Activated CD4-positive, alpha-beta T cell treated with anti-CD3 and anti-CD28 coated beads, Interleukin-2, amount 10 ng/mL, durations not matched to agents 7 days and 5 days (primary cell): Measurements from ENCODE around the gene AKAP8L. TPM values are rescaled to one million over a fixed set of nuclear protein-coding genes. Genes with fewer than 3 reads are reported as not detected.
"Not testable (repeated sequence)": the region's sequence is repeated elsewhere in the genome, so short reads cannot be mapped to it uniquely, and the experiment has no call there.

Source experiments
- CTCF ChIA-PET: fragments of 350-600 bp; sonication (Branson Sonifier 250); formaldehyde crosslinking; loops from one replicate; lab custom pipeline; 2021; ENCODE audit warnings: antibody characterized with exemption; lab: Charles Lee
- POLR2A ChIA-PET: fragments of 350-600 bp; sonication (Branson Sonifier 250); formaldehyde crosslinking; loops from one replicate; lab custom pipeline; 2021; ENCODE audit warnings: antibody characterized with exemption; lab: Charles Lee
- DNase-seq: peaks from one replicate; pipeline ENCODE4 v3.0.0-alpha.2; 2020
- H3K27ac Mint-ChIP-seq: one replicate; pipeline ENCODE4 v1.8.0; 2021; ENCODE audit warnings: mild to moderate bottlenecking, moderate library complexity, mixed read lengths
- H3K27me3 Mint-ChIP-seq: one replicate; pipeline ENCODE4 v1.8.0; 2021; ENCODE audit warnings: mixed read lengths
- H3K36me3 Mint-ChIP-seq: one replicate; pipeline ENCODE4 v1.8.0; 2021; ENCODE audit warnings: low read depth, mixed read lengths
- H3K4me1 Mint-ChIP-seq: one replicate; pipeline ENCODE4 v1.8.0; 2021; ENCODE audit warnings: mixed read lengths
- H3K4me3 Mint-ChIP-seq: one replicate; pipeline ENCODE4 v1.8.0; 2021; ENCODE audit warnings: mild to moderate bottlenecking, moderate library complexity, mixed read lengths
- H3K9me3 Mint-ChIP-seq: one replicate; pipeline ENCODE4 v1.8.0; 2021; ENCODE audit warnings: mixed read lengths
- total RNA-seq, 2 experiments: library from RNA; stranded (reverse); gene quantifications; one replicate each; pipeline ENCODE4 v1.2.3, GENCODE V29; 2021

Gene AKAP8L
- total RNA-seq, 2 experiments from 2014 or later = 84.3 to 96.7 TPM

GRCh38 chr19:15419413-15420025, 731 bp upstream of the AKAP8L start:
- Mint-ChIP-seq H3K27ac (peak overlapping the region; percentile 39), H3K36me3 (peaks cover 44% of the 10 kb centered on the region), H3K4me1 (peaks cover 38% of the 10 kb centered on the region), H3K4me3 (peak overlapping the region; percentile 98), H3K27me3 (no peaks in the 10 kb centered on the region), H3K9me3 (no peaks in the 10 kb centered on the region)
- POLR2A ChIA-PET = interaction anchor here (0.9 to 2.1 kb wide), 6 partner anchors 40 to 137 kb away, joined by 3 to 11 read pairs (median 4); partner anchors contain the start of gene AKAP8
- CTCF ChIA-PET = interaction anchor here (0.6 to 4.5 kb wide), 42 partner anchors 9 to 1671 kb away, joined by 3 to 108 read pairs (median 6); partner anchors contain the start of genes AKAP8 and BRD4
- no peak for DNase-seq

DNA sequence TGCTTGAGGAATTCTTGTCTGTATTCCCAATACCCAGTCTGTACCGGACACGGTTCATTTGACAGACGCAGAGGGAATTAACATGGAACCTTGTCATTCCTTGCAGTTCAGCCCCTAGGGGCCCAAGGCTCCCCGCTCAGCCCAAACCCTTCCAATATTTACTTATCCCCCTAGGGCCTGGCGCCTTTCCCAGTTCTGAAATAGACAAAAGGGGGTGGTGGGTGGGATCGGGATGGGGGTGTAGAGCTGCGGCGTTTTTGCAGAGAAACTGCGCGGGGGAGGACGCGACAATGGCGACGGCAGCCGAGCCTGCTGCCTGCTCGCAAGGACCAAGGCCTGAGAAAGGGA, 583 bp downstream of the AKAP8L start:
- Mint-ChIP-seq H3K4me3 (peak overlapping the region; percentile 98), H3K36me3 (peaks cover 34% of the 10 kb centered on the region)
- CTCF ChIA-PET = interaction anchor here (0.8 to 4.5 kb wide), 21 partner anchors 8 to 241 kb away, joined by 3 to 108 read pairs (median 6); partner anchors contain the start of genes AKAP8 and WIZ

GRCh38 chr19:15417699-15418098, 1.1 kb downstream of the AKAP8L start:
- Mint-ChIP-seq H3K9me3 (no peaks in the 10 kb centered on the region), H3K4me3 (peak overlapping the region; percentile 98), H3K4me1 (peaks cover 47% of the 10 kb centered on the region), H3K36me3 (peaks cover 29% of the 10 kb centered on the region), H3K27me3 (no peaks in the 10 kb centered on the region), H3K27ac (peak overlapping the region; percentile 99)
- CTCF ChIA-PET = interaction anchor here (0.6 to 1.5 kb wide), 3 partner anchors 10 to 143 kb away, joined by 3 read pairs; no protein-coding TSS in a partner anchor
- POLR2A ChIA-PET = interaction anchor here (0.6 kb wide), 1 partner anchor 8 kb away, joined by 4 read pairs; no protein-coding TSS in a partner anchor
- no peak for DNase-seq

More for the DNA sequence above, 583 bp downstream of the AKAP8L start:
- Mint-ChIP-seq H3K9me3 (no peaks in the 10 kb centered on the region), H3K27ac (peak overlapping the region; percentile 99), H3K4me1 (peaks cover 42% of the 10 kb centered on the region), H3K27me3 (no peaks in the 10 kb centered on the region)
- POLR2A ChIA-PET = interaction anchor here (0.6 to 2.1 kb wide), 4 partner anchors 9 to 138 kb away, joined by 3 to 11 read pairs (median 8); partner anchors contain the start of gene AKAP8
- no peak for DNase-seq

DNA sequence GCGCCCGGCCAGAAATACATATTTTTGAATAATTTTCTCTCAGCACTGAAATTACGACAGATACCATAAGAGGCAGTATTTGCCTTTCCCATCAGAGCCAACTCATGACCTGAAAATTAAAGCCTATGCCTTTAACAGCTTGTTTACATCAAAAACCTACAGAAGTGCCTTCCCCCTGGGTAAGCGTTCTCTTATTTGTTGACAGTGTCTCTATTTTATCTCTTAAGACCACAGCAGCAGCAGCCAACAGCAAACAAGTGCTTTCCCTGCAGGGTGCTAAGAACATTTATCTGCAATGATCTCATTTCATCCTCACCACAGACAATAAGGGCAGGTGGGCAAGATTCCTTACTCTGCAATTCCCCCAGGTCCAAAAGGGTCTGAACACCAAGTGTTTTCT, 6.0 kb downstream of the AKAP8L start:
- ChIA-PET CTCF (interaction anchor here (1.2 to 1.8 kb wide), 3 partner anchors 33 to 144 kb away, joined by 3 to 5 read pairs (median 4); partner anchors contain the start of gene AKAP8), POLR2A (no interaction called here)
- H3K27me3 Mint-ChIP-seq = no peaks in the 10 kb centered on the region
- H3K36me3 Mint-ChIP-seq = peaks cover 24% of the 10 kb centered on the region
- H3K4me1 Mint-ChIP-seq = peaks cover 39% of the 10 kb centered on the region
- peak overlapping the region; percentile 6 for H3K27ac Mint-ChIP-seq
- no peaks in the 10 kb centered on the region for H3K9me3 Mint-ChIP-seq
- H3K4me3 Mint-ChIP-seq = no peak overlapping the region
- DNase-seq = no peak

DNA sequence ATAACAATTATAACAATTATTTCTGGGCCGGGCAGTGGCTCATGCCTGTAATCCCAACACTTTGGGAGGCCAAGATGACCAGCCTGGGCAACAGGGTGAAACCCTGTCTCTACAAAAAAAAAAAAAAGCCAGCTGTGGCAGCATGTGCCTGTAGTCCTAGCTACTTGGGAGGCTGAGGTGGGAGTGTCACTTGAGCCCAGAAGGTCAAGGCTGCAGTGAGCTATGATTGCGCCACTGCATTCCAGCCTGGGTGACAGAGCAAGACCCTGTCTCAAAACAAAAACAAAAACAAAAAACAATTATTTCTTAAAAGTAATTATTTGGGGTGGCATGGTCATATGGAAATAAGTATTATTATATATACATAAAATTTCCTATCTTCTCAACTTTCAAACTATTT, 7.4 kb downstream of the AKAP8L start:
- peaks cover 26% of the 10 kb centered on the region for H3K4me1 Mint-ChIP-seq
- H3K27ac Mint-ChIP-seq, H3K27me3 Mint-ChIP-seq, POLR2A ChIA-PET, H3K9me3 Mint-ChIP-seq, DNase-seq, H3K4me3 Mint-ChIP-seq: not testable (repeated sequence)
- peaks cover 20% of the 10 kb centered on the region for H3K36me3 Mint-ChIP-seq
- CTCF ChIA-PET = interaction anchor here (2.5 kb wide), 1 partner anchor 13 kb away, joined by 6 read pairs; no protein-coding TSS in a partner anchor

GRCh38 chr19:15404780-15405211, 14.0 kb downstream of the AKAP8L start:
- Mint-ChIP-seq H3K4me3 (no peak overlapping the region), H3K27me3 (no peaks in the 10 kb centered on the region), H3K4me1 (peaks cover 12% of the 10 kb centered on the region), H3K36me3 (peaks cover 19% of the 10 kb centered on the region), H3K9me3 (no peaks in the 10 kb centered on the region), H3K27ac (peak overlapping the region; percentile 27)
- CTCF ChIA-PET = interaction anchor here (0.6 to 3.0 kb wide), 3 partner anchors 9 to 25 kb away, joined by 3 to 10 read pairs (median 3); partner anchors contain the start of genes AKAP8 and AKAP8L
- POLR2A ChIA-PET = no interaction called here
- no peak for DNase-seq

DNA sequence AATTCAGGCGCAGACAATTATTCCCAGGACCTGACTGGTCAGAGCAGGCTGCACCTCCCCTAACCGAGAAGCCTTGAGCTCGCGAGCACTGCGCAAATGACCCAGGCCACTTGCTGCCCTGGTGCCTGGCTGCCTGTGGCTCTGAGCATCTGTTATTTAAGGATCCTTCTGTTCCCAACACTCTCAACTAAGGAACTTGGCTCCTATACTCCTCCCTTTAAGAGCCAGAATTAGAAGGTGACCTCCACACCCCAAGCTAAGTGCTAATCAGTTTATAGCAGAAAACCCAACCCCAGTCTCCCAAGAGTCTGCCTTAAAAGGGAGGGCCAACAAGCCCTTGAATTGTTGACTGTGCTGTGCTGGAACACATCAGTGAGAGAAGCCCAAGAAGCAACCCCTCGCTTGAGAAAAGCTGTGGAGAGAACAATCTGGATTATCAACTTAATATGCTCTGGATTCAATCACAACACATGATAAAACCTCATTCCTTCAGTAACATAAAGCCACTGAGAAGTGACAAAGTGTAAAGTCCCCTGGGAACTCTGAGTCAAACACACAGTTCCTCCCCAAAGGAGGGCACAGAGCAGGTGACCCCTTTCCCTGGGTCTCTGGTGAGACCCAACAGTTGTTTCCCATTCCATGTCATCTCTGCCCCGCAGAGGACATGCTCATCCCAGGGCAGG, 14.6 kb downstream of the AKAP8L start:
- Mint-ChIP-seq H3K27me3 (no peaks in the 10 kb centered on the region), H3K9me3 (no peaks in the 10 kb centered on the region), H3K4me1 (peaks cover 12% of the 10 kb centered on the region), H3K4me3 (no peak overlapping the region), H3K36me3 (peaks cover 19% of the 10 kb centered on the region), H3K27ac (peak overlapping the region; percentile 27)
- CTCF ChIA-PET = interaction anchor here (0.6 to 3.0 kb wide), 3 partner anchors 10 to 25 kb away, joined by 3 to 10 read pairs (median 3); partner anchors contain the start of genes AKAP8 and AKAP8L
- POLR2A ChIA-PET = no interaction called here
- no peak for DNase-seq

DNA sequence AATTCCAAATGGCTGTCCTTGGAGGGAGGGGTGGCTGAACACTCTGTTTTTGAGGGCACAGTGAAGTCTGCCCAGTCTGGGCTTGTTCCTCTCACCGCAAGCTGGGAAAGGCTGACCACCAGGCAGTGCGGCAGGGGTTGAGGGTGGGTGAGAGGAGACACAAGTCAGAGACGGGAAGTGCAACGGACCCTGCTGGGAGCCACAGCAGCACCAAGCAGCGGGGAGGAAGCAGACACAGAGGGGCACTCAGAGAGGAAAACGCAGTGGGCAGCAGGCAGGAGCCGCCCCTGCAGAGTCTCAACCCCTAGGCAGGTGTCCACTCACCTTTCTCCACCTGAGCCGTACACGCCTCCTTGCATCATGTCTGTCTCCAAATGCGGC, 15.6 kb downstream of the AKAP8L start:
- peaks cover 15% of the 10 kb centered on the region for H3K36me3 Mint-ChIP-seq
- H3K9me3 Mint-ChIP-seq = no peaks in the 10 kb centered on the region
- DNase-seq = no peak
- H3K27ac Mint-ChIP-seq = no peak overlapping the region
- CTCF ChIA-PET = interaction anchor here (1.7 kb wide), 1 partner anchor 16 kb away, joined by 6 read pairs; the partner anchor contains the start of gene AKAP8L
- POLR2A ChIA-PET = no interaction called here
- peaks cover 9% of the 10 kb centered on the region for H3K4me1 Mint-ChIP-seq
- H3K27me3 Mint-ChIP-seq = no peaks in the 10 kb centered on the region
- no peak overlapping the region for H3K4me3 Mint-ChIP-seq

DNA sequence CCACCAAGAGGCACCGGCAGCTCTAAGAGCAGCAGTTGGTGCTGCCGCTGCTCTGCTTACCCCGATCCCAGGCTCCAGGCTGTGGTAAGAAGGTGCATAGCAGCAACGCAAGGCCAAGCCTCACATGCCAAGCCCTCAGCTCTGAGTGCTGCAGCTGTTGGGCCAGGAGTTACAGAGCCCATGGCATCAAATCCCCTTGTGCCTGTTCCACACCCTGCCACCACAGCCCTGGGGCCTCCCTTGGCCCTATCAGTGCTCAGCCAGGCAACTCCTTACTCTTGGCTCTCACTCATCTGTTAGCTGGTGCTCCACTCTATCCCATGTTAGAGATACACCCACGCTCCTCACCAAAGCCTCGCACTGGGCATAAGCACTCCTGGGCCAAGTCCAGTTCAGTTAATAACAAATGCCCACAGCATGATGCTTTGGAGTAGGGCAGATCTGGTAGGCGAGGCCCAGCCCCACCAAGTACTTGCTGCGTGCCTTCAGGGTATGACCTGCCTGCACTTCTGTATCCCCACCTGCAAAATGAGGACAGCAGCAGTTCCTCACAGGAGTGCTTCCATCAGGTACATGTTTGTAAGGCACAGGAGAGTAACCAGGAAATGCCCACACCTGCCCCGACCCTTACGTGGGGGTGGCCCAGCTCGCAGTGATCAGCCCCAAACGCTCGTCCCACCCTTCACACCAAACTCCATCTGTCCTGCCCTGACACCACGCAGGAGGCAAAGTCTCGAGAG, 16.2 kb downstream of the AKAP8L start:
- Mint-ChIP-seq H3K27me3 (no peaks in the 10 kb centered on the region), H3K4me3 (no peak overlapping the region), H3K27ac (no peak overlapping the region), H3K9me3 (no peaks in the 10 kb centered on the region), H3K36me3 (peaks cover 16% of the 10 kb centered on the region), H3K4me1 (peaks cover 9% of the 10 kb centered on the region)
- ChIA-PET POLR2A (no interaction called here), CTCF (interaction anchor here (1.1 to 1.7 kb wide), 2 partner anchors 14 to 17 kb away, joined by 4 to 6 read pairs; partner anchors contain the start of gene AKAP8L)
- no peak for DNase-seq

GRCh38 chr19:15401397-15401710, 17.4 kb downstream of the AKAP8L start:
- CTCF ChIA-PET = interaction anchor here (1.1 kb wide), 1 partner anchor 15 kb away, joined by 4 read pairs; no protein-coding TSS in a partner anchor
- no peak for DNase-seq
- no peak overlapping the region for H3K27ac Mint-ChIP-seq

DNA sequence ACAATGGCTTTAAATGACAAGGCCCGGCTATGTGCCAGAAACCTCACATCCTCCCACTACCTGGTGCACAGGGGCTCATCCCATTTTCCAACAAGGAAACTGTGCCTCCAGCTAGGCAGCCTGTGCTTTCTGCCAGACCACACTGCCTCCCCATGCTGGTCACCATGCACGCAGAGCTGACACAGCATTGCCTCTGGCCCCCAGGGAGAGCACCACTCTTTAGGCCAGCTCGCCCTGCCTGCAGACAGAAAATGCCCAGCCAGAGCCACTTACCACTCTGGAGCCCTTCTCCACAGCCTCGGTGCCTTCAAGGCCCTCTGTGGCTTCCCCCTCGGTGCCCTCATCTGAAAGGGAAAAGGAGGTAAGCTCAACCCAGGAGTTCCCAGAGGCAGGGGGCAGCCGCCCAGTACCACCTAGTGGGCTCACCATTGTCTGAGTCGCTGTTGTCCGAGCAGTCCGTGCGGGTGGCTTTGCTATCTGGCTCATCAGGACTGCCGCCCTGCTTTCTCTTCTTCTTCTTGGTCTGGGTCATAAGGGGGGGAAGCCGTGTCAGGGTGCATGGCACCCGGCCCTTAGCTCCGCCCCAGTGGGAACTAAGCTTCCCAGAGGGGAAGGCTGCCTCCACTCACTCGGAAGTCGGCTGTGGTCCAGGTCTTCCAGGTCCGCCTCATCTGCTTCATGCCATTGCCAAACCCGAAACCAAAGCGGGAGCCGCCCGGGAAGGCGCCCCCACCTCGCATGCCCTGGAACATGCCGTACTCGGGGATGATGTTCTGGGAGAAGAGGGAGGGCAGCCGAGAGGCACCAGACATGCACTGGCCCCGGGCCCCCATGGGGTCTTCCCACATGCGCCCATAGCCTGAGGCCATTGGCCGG, 18.0 kb downstream of the AKAP8L start:
- ChIA-PET POLR2A (no interaction called here), CTCF (interaction anchor here (0.6 kb wide), 1 partner anchor 164 kb away, joined by 3 read pairs; no protein-coding TSS in a partner anchor)

More at GRCh38 chr19:15401397-15401710, 17.4 kb downstream of the AKAP8L start:
- Mint-ChIP-seq H3K4me1 (peaks cover 7% of the 10 kb centered on the region), H3K27me3 (no peaks in the 10 kb centered on the region), H3K9me3 (no peaks in the 10 kb centered on the region), H3K36me3 (peaks cover 27% of the 10 kb centered on the region), H3K4me3 (no peak overlapping the region)
- POLR2A ChIA-PET = no interaction called here

More for the DNA sequence above, 18.0 kb downstream of the AKAP8L start:
- Mint-ChIP-seq H3K27me3 (no peaks in the 10 kb centered on the region), H3K27ac (no peak overlapping the region), H3K36me3 (peaks cover 32% of the 10 kb centered on the region), H3K9me3 (no peaks in the 10 kb centered on the region), H3K4me3 (no peak overlapping the region), H3K4me1 (peaks cover 8% of the 10 kb centered on the region)
- DNase-seq = no peak
